Lung (tissue), 12 donors: ENCODE results near the gene INO80C. TPM values are rescaled to one million over a fixed set of nuclear protein-coding genes. Genes with fewer than 3 reads are reported as not detected.

Source experiments
- ATAC-seq: fragments of 200-7000 bp; cut with Tn5 transposase; one replicate; pipeline ENCODE4 v1.9.1; 2020; ENCODE audit warnings: moderate number of reproducible peaks; ENCODE audit not compliant: insufficient read depth, low FRiP score
- DNase-seq, 3 donors: peaks; one replicate each; pipeline ENCODE4 v3.0.0-alpha.2; 2013 to 2017
- H3K27ac ChIP-seq, 2 donors: one replicate each; pipeline ENCODE4 v1.5.1; 2013; ENCODE audit warnings: mild to moderate bottlenecking in 2 of 2, moderate library complexity in 2 of 2, control low read depth in 1 of 2, inconsistent platforms in 1 of 2, low read depth in 1 of 2, low read length in 1 of 2
- H3K27me3 ChIP-seq, 3 donors: one replicate each; pipeline ENCODE4 v1.5.1; 2013; ENCODE audit warnings: low read length in 2 of 3; ENCODE audit not compliant: control insufficient read depth in 3 of 3, insufficient read depth in 3 of 3
- H3K36me3 ChIP-seq, 4 donors: one replicate each; pipeline ENCODE4 v1.5.1; 2013; ENCODE audit warnings: low read length in 4 of 4, mild to moderate bottlenecking in 1 of 4, moderate library complexity in 1 of 4; ENCODE audit not compliant: control insufficient read depth in 4 of 4, insufficient read depth in 4 of 4
- H3K4me1 ChIP-seq, 5 donors: one replicate each; pipeline ENCODE4 v1.5.1; 2013; ENCODE audit warnings: low read length in 5 of 5, mild to moderate bottlenecking in 2 of 5, moderate library complexity in 1 of 5; ENCODE audit not compliant: control insufficient read depth in 5 of 5, insufficient read depth in 5 of 5
- H3K4me3 ChIP-seq: one replicate; pipeline ENCODE4 v1.5.1; 2013; ENCODE audit warnings: mild to moderate bottlenecking, control low read depth, moderate library complexity
- H3K9ac ChIP-seq, 2 donors: one replicate each; pipeline ENCODE4 v1.5.1; 2013; ENCODE audit warnings: low read length in 2 of 2, control low read depth in 1 of 2; ENCODE audit not compliant: insufficient read depth in 1 of 2
- H3K9me3 ChIP-seq, 4 donors: one replicate each; pipeline ENCODE4 v1.5.1; 2013; ENCODE audit warnings: low read length in 3 of 4, mild to moderate bottlenecking in 1 of 4, moderate library complexity in 1 of 4; ENCODE audit not compliant: control insufficient read depth in 4 of 4, insufficient read depth in 3 of 4
- CTCF ChIP-seq: IDR thresholded peaks from 2 replicates; pipeline ENCODE4 v1.5.1; 2012; ENCODE audit warnings: mild to moderate bottlenecking; ENCODE audit errors: control extremely low read depth, extremely low read depth
- WGBS, 2 donors: extraction: QIAGEN DNeasy Blood & Tissue Kit; methylation state at CpG; one replicate each; pipeline ENCODE4 v1.1.7; 2013; 5-methylcytosine and 5-hydroxymethylcytosine counted together
- polyA plus RNA-seq, 2 donors: library from polyadenylated mRNA; stranded (reverse); fragments of 200-250 nt; gene quantifications; one replicate each; pipeline ENCODE4 v1.2.1, GENCODE V29; 2013
- total RNA-seq, 2 donors: library from RNA; depleted of rRNA in 1 of 2; stranded (reverse); fragments of >200 nt in 1 of 2; gene quantifications; one replicate each; pipeline ENCODE4 v1.2.1, GENCODE V29; 2014 to 2021
- donor health status: control.
- donor health status: control.
- donor health status: Bipolar disorder and iron deficiency.
- donor health status: healthy.
- donor health status: DM: yes; HTN: yes; CAD: no.

The INO80C gene
- total and polyA plus RNA-seq, 4 donors: 26.7 to 35.6 (median 31.5) TPM

GRCh38 chr18:35535297-35535696 lies 37.5 kb upstream of the INO80C start:
- Histone ChIP-seq H3K27ac (no peak overlapping the region), H3K9ac (no peak overlapping the region), H3K4me1 (no peaks in the 10 kb centered on the region), H3K4me3 (no peak overlapping the region), H3K27me3 (no peaks in the 10 kb centered on the region), H3K9me3 (peaks cover 0 to 5% (median 3%) of the 10 kb centered on the region in 4 donors), H3K36me3 (no peaks in the 10 kb centered on the region)
- no peak for ATAC-seq
- 100% methylated on average over 1 of the region's 1 CpG for WGBS, 2 donors
- DNase-seq: no peak
- TF ChIP-seq CTCF: no peak

- H3K4me3 ChIP-seq: no peak overlapping the region
- no peaks in the 10 kb centered on the region for H3K36me3 ChIP-seq
- DNase-seq: no peak
- H3K9me3 ChIP-seq: peaks cover 0 to 3% (median 2%) of the 10 kb centered on the region in 4 donors
- no peaks in the 10 kb centered on the region for H3K27me3 ChIP-seq
- H3K27ac ChIP-seq: no peak overlapping the region
- ATAC-seq: no peak
- no peak overlapping the region for H3K9ac ChIP-seq
- no peaks in the 10 kb centered on the region for H3K4me1 ChIP-seq
- TF ChIP-seq CTCF: no peak
- WGBS, 2 donors: 68 to 75% methylated on average over 2 of the region's 2 CpGs
Measured at GRCh38 chr18:35533916-35534405, 36.2 kb upstream of the INO80C start.

GRCh38 chr18:35528749-35529274 lies 31.1 kb upstream of the INO80C start:
- Histone ChIP-seq H3K36me3 (no peaks in the 10 kb centered on the region), H3K4me3 (no peak overlapping the region), H3K9ac (no peak overlapping the region), H3K27ac (no peak overlapping the region), H3K9me3 (no peaks in the 10 kb centered on the region), H3K4me1 (peaks cover 0 to 15% (median 8%) of the 10 kb centered on the region in 5 donors), H3K27me3 (no peaks in the 10 kb centered on the region)
- DNase-seq (no peak), ATAC-seq (no peak)
- WGBS, 2 donors: 82 to 90% methylated on average over 4 of the region's 4 CpGs
- no peak for TF ChIP-seq CTCF

GRCh38 chr18:35526495-35527059 lies 28.8 kb upstream of the INO80C start:
- DNase-seq: peak in 2 of 3 donors; percentile 60 to 63
- no peaks in the 10 kb centered on the region for H3K36me3 ChIP-seq
- TF ChIP-seq CTCF: no peak
- 6 to 10% methylated on average over 5 of the region's 5 CpGs for WGBS, 2 donors
- no peak overlapping the region for H3K4me3 ChIP-seq
- H3K9ac ChIP-seq: no peak overlapping the region
- no peaks in the 10 kb centered on the region for H3K27me3 ChIP-seq
- peak; percentile 15 for ATAC-seq
- peaks cover 0 to 16% (median 10%) of the 10 kb centered on the region in 5 donors for H3K4me1 ChIP-seq
- no peak overlapping the region for H3K27ac ChIP-seq
- H3K9me3 ChIP-seq: no peaks in the 10 kb centered on the region
